Karpas-422 (cell line): ENCODE results near the gene SNX2. TPM values are rescaled to one million over a fixed set of nuclear protein-coding genes. Genes with fewer than 3 reads are reported as not detected.

Experiments
- DNase-seq: peaks from one replicate; pipeline ENCODE4 v3.0.0-alpha.2; 2015
- H2AFZ ChIP-seq: fragments of 200-600 bp; sonication (generic); 2 replicates; pipeline ENCODE4 v1.6.1; 2014; ENCODE audit warnings: antibody characterized with exemption, low read length, mixed read lengths
- H3K27ac ChIP-seq: fragments of 200-600 bp; sonication (generic); 2 replicates; pipeline ENCODE4 v1.5.1; 2014; ENCODE audit warnings: mild to moderate bottlenecking, low read length, moderate library complexity
- H3K27me3 ChIP-seq: fragments of 200-600 bp; sonication (generic); 2 replicates; pipeline ENCODE4 v1.6.1; 2014; ENCODE audit warnings: low read length, mixed read lengths
- H3K36me3 ChIP-seq: fragments of 200-600 bp; sonication (generic); 2 replicates; pipeline ENCODE4 v1.6.1; 2014; ENCODE audit warnings: low read length, mixed read lengths; ENCODE audit not compliant: insufficient read depth
- H3K4me1 ChIP-seq: fragments of 200-600 bp; sonication (generic); 2 replicates; pipeline ENCODE4 v1.6.1; 2014; ENCODE audit warnings: mild to moderate bottlenecking, low read length, mixed read lengths
- H3K4me2 ChIP-seq: fragments of 200-600 bp; sonication (generic); 2 replicates; pipeline ENCODE4 v1.6.1; 2014; ENCODE audit warnings: low read length, low read depth, mild to moderate bottlenecking; ENCODE audit not compliant: poor library complexity, severe bottlenecking
- H3K4me3 ChIP-seq: fragments of 200-600 bp; sonication (generic); 2 replicates; pipeline ENCODE4 v1.5.1; 2014; ENCODE audit warnings: mild to moderate bottlenecking, antibody characterized with exemption, low read length, mixed read lengths
- H3K79me2 ChIP-seq: fragments of 200-600 bp; sonication (generic); 2 replicates; pipeline ENCODE4 v1.6.1; 2014; ENCODE audit warnings: mild to moderate bottlenecking, low read length, mixed read lengths
- H3K9ac ChIP-seq: fragments of 200-600 bp; sonication (generic); 2 replicates; pipeline ENCODE4 v1.6.0; 2014; ENCODE audit warnings: low read length
- H3K9me2 ChIP-seq: fragments of 200-600 bp; sonication (generic), shearing (Covaris generic); replicated peaks from 2 replicates; pipeline ENCODE4 v1.6.0; 2014; ENCODE audit warnings: mild to moderate bottlenecking, low read length, moderate library complexity; ENCODE audit not compliant: insufficient read depth
- H3K9me3 ChIP-seq: fragments of 300-700, 200-600 bp; sonication (generic); 2 replicates; pipeline ENCODE4 v1.6.1; 2014; ENCODE audit warnings: low read length, mixed read lengths
- H4K20me1 ChIP-seq: fragments of 200-600 bp; sonication (generic); 2 replicates; pipeline ENCODE4 v1.6.1; 2014; ENCODE audit warnings: mild to moderate bottlenecking, antibody characterized with exemption, low read length, low read depth; ENCODE audit not compliant: insufficient read depth
- total RNA-seq: library from RNA; depleted of rRNA; stranded (reverse); fragments of >200 nt; shearing (Covaris generic); gene quantifications from 2 replicates; pipeline ENCODE4 v1.2.3, GENCODE V29; 2014; ENCODE audit warnings: low replicate concordance; rRNA removed

Gene SNX2
- total RNA-seq, 1 experiment from 2014 or later: 76.2 TPM

DNA sequence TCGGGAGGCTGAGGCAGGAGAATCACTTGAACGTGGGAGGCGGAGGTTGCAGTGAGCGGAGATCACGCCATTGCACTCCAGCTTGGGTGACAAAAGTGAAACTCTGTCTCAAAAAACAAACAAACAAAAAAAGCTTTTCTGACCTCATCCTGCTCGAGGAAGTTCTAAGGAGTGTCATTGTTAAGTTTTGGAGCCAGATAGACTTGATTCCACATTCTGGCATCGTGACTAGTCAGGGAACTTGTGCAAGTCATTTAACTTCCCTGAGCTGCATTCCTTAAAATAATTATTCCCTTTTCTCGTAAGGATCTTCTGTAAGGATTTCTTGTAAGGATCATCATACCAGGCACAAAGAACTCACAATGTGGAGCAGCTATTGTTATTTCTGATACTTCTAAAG, 96.8 kb downstream of the SNX2 start:
- Histone ChIP-seq H3K79me2 (no peaks in the 10 kb centered on the region), H3K9me3 (no peaks in the 10 kb centered on the region), H3K9me2 (no peaks in the 10 kb centered on the region), H3K4me2 (no peak overlapping the region), H3K36me3 (no peaks in the 10 kb centered on the region), H2AFZ (no peak overlapping the region), H3K9ac (no peak overlapping the region), H3K4me1 (no peaks in the 10 kb centered on the region), H3K27me3 (no peaks in the 10 kb centered on the region), H3K27ac (no peak overlapping the region), H4K20me1 (no peaks in the 10 kb centered on the region), H3K4me3 (no peak overlapping the region)
- DNase-seq: no peak

DNA sequence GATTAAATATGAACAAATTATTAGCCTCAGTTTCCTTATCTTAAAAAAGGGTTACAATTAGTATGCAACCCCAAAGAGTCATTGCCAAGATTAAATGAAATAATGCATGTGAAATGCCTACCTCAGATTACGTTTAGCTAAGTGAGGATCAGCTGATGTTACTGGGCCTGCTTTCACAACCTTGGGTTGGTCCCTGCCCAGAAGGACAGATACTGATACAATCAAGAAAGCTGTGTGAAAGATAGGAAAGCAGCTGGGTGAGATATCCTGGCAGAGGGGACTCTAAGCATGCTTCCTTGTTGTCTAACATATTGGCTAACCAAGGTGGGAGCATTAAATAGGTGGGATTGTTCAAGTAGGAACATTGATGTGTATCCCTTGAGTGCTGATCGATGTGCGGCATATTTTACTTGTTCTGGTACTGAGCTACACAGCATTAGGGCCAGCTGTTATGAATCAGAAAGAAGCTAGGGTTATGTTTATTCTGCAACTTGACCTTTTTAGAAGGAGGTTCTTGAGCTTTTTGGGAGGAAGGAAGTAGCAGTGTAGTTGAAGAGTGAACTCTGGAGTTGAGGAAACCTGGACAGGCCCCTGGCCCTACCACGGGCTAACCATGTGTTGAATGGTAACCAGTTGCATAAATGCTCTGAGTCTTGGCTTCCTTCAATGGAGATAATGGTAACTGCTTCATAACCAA, 99.4 kb downstream of the SNX2 start:
- no peak overlapping the region for H2AFZ ChIP-seq
- no peak overlapping the region for H3K9ac ChIP-seq
- no peaks in the 10 kb centered on the region for H3K79me2 ChIP-seq
- H3K36me3 ChIP-seq: no peaks in the 10 kb centered on the region
- no peaks in the 10 kb centered on the region for H3K4me1 ChIP-seq
- no peaks in the 10 kb centered on the region for H3K9me2 ChIP-seq
- no peak for DNase-seq
- no peaks in the 10 kb centered on the region for H4K20me1 ChIP-seq
- H3K27me3 ChIP-seq: no peaks in the 10 kb centered on the region
- H3K27ac ChIP-seq: no peak overlapping the region
- H3K9me3 ChIP-seq: no peaks in the 10 kb centered on the region
- no peak overlapping the region for H3K4me3 ChIP-seq
- no peak overlapping the region for H3K4me2 ChIP-seq

DNA sequence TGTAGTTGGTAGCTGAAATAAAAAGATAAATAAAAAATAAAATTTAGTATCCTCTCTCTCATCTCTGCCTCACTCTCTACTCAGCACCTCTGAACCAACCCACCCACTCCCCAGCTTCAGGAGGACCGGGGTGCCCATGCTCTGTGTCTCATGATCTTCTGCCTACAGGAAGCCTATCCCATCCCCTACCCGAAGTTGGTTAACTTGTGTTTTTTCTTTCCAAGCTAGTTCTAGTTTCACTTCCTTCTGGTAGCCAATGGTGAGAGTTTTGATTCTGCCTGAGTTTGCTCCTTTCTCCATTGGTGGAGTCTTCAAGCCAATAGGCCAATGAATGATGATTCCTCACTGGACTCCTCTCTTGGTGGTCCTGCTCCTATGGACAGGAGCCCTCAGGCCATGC, 102.6 kb downstream of the SNX2 start:
- H2AFZ ChIP-seq: no peak overlapping the region
- no peaks in the 10 kb centered on the region for H3K9me2 ChIP-seq
- H4K20me1 ChIP-seq: no peaks in the 10 kb centered on the region
- H3K4me1 ChIP-seq: no peaks in the 10 kb centered on the region
- no peak overlapping the region for H3K4me3 ChIP-seq
- H3K36me3 ChIP-seq: no peaks in the 10 kb centered on the region
- DNase-seq: peak; percentile 56
- no peaks in the 10 kb centered on the region for H3K9me3 ChIP-seq
- H3K9ac ChIP-seq: no peak overlapping the region
- no peaks in the 10 kb centered on the region for H3K27me3 ChIP-seq
- no peak overlapping the region for H3K4me2 ChIP-seq
- no peaks in the 10 kb centered on the region for H3K79me2 ChIP-seq
- H3K27ac ChIP-seq: no peak overlapping the region

DNA sequence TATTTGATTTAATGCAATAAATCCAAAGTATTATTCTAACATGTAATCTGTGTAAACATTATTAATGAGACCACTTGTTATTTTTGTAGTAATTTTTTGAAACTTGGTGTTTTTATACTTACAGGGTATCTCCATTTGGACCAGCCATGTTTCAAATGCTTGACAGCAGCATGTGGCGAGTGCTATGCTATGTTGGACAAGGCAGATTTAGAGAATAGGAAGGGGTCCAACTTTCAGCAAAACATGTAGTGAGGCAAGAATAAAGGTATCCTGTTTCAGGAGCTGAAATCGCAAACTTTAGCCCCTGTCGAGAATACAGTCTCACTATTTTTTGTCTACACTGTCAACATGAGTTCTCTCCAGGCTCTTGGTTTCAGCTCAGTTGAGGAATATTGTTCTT, 104.2 kb downstream of the SNX2 start:
- Histone ChIP-seq H3K79me2 (no peaks in the 10 kb centered on the region), H3K4me3 (no peak overlapping the region), H2AFZ (no peak overlapping the region), H3K9me3 (no peaks in the 10 kb centered on the region), H3K9ac (no peak overlapping the region), H3K9me2 (no peaks in the 10 kb centered on the region), H3K4me1 (no peaks in the 10 kb centered on the region), H3K27me3 (no peaks in the 10 kb centered on the region), H4K20me1 (no peaks in the 10 kb centered on the region), H3K36me3 (no peaks in the 10 kb centered on the region), H3K27ac (no peak overlapping the region), H3K4me2 (no peak overlapping the region)
- DNase-seq: no peak

Other genes with a start within 250 kb of the SNX2 start
- gene SNX24, start 70.5 kb downstream of the SNX2 start, total RNA-seq: 0.32 TPM in 1 of 2 replicates, not detected in the other